Smooth muscle cell (in vitro differentiated cells): Measurements from ENCODE around the gene APOL5. TPM values are rescaled to one million over a fixed set of nuclear protein-coding genes. Genes with fewer than 3 reads are reported as not detected.

ENCODE experiments used
- DNase-seq: peaks from one replicate; lab custom pipeline; 2025; ENCODE audit not compliant: unreplicated experiment; lab: John Stamatoyannopoulos, UW
- H2AFZ ChIP-seq: fragments of 200-600 bp; sonication (generic); 2 replicates; pipeline ENCODE4 v1.6.0; 2016; ENCODE audit warnings: antibody characterized with exemption, low read depth, mild to moderate bottlenecking
- H3F3A ChIP-seq: fragments of 200-600 bp; sonication (generic); 2 replicates; pipeline ENCODE4 v1.6.0; 2017; ENCODE audit warnings: antibody characterized with exemption, low read depth
- H3K27ac ChIP-seq: fragments of 200-600 bp; sonication (generic); 2 replicates; pipeline ENCODE4 v1.5.1; 2016; ENCODE audit warnings: low read depth, mild to moderate bottlenecking
- H3K27me3 ChIP-seq: fragments of 200-600 bp; sonication (generic); 2 replicates; pipeline ENCODE4 v1.6.1; 2016; ENCODE audit warnings: low read depth, mild to moderate bottlenecking
- H3K36me3 ChIP-seq: fragments of 200-600 bp; sonication (generic); 2 replicates; pipeline ENCODE4 v1.5.1; 2016; ENCODE audit warnings: low read depth
- H3K4me1 ChIP-seq: fragments of 200-600 bp; sonication (generic); 2 replicates; pipeline ENCODE4 v1.5.1; 2016; ENCODE audit warnings: low read depth
- H3K4me2 ChIP-seq: fragments of 200-600 bp; sonication (generic); 2 replicates; pipeline ENCODE4 v1.6.0; 2016; ENCODE audit warnings: mild to moderate bottlenecking
- H3K4me3 ChIP-seq: fragments of 200-600 bp; sonication (generic); 2 replicates; pipeline ENCODE4 v1.5.1; 2016; ENCODE audit warnings: mild to moderate bottlenecking
- H3K79me2 ChIP-seq: fragments of 200-600 bp; sonication (generic); 2 replicates; pipeline ENCODE4 v1.6.0; 2016; ENCODE audit warnings: low read depth, mild to moderate bottlenecking
- H3K9ac ChIP-seq: fragments of 200-600 bp; sonication (generic); 2 replicates; pipeline ENCODE4 v1.6.0; 2016; ENCODE audit warnings: low read depth
- H3K9me3 ChIP-seq: fragments of 200-600 bp; sonication (generic); replicated peaks from 2 replicates; pipeline ENCODE4 v1.5.1; 2016; ENCODE audit warnings: low read depth
- H4K20me1 ChIP-seq: fragments of 200-600 bp; sonication (generic); 2 replicates; pipeline ENCODE4 v1.6.0; 2016; ENCODE audit warnings: low read depth
- CTCF ChIP-seq: fragments of 200-600 bp; sonication (generic); IDR thresholded peaks from 2 replicates; pipeline ENCODE4 v1.5.1; 2017; ENCODE audit warnings: borderline replicate concordance, mild to moderate bottlenecking, antibody characterized with exemption; ENCODE audit not compliant: insufficient read depth, poor library complexity, severe bottlenecking
- WGBS: methylation state at CpG from one replicate; pipeline ENCODE4 v1.1.7; 2016; ENCODE audit warnings: low lambda C conversion rate; 5-methylcytosine and 5-hydroxymethylcytosine counted together
- polyA plus RNA-seq: library from polyadenylated mRNA; unstranded; fragments of >200 nt; fragmentation: Nextera tagmentation; extraction: Ambion mirVana; gene quantifications from 2 replicates; pipeline ENCODE4 v1.2.1, GENCODE V29; 2016
- total RNA-seq: library from RNA; depleted of rRNA; stranded (reverse); fragments of >200 nt; gene quantifications from 2 replicates; pipeline ENCODE4 v1.2.3, GENCODE V29; 2014

The APOL5 gene
- total and polyA plus RNA-seq, 2 experiments from 2014 or later, result not detected

- H2AFZ ChIP-seq, result no peak overlapping the region
- H3K36me3 ChIP-seq, result no peaks in the 10 kb centered on the region
- H4K20me1 ChIP-seq, result peaks cover 44% of the 10 kb centered on the region
- no peaks in the 10 kb centered on the region for H3F3A ChIP-seq
- no peaks in the 10 kb centered on the region for H3K27me3 ChIP-seq
- no peak overlapping the region for H3K4me2 ChIP-seq
- no peak for TF ChIP-seq CTCF
- peaks cover 41% of the 10 kb centered on the region for H3K79me2 ChIP-seq
- no peaks in the 10 kb centered on the region for H3K9me3 ChIP-seq
- H3K4me3 ChIP-seq, result no peak overlapping the region
- H3K27ac ChIP-seq, result no peak overlapping the region
- no peak for DNase-seq
- peaks cover 19% of the 10 kb centered on the region for H3K4me1 ChIP-seq
- no peak overlapping the region for H3K9ac ChIP-seq
Measured at GRCh38 chr22:35769974-35770373, 52.3 kb downstream of the APOL5 start.

GRCh38 chr22:35775339-35775738 lies 57.7 kb downstream of the APOL5 start:
- H3K79me2 ChIP-seq, result peaks cover 40% of the 10 kb centered on the region
- DNase-seq, result no peak
- no peaks in the 10 kb centered on the region for H3K27me3 ChIP-seq
- H3K36me3 ChIP-seq, result no peaks in the 10 kb centered on the region
- no peak overlapping the region for H3K4me3 ChIP-seq
- H4K20me1 ChIP-seq, result peaks cover 73% of the 10 kb centered on the region
- no peaks in the 10 kb centered on the region for H3F3A ChIP-seq
- no peak overlapping the region for H3K9ac ChIP-seq
- no peak overlapping the region for H3K4me2 ChIP-seq
- H2AFZ ChIP-seq, result no peak overlapping the region
- 100% methylated on average over 2 of the region's 2 CpGs for WGBS
- peaks cover 3% of the 10 kb centered on the region for H3K4me1 ChIP-seq
- no peaks in the 10 kb centered on the region for H3K9me3 ChIP-seq
- no peak for TF ChIP-seq CTCF
- no peak overlapping the region for H3K27ac ChIP-seq

GRCh38 chr22:35777335-35777975 lies 59.8 kb downstream of the APOL5 start:
- DNase-seq, result no peak
- Histone ChIP-seq H3K36me3 (no peaks in the 10 kb centered on the region), H3K27ac (peak overlapping the region; percentile 71), H2AFZ (no peak overlapping the region), H3K4me2 (peak overlapping the region; percentile 73), H3K79me2 (peaks cover 48% of the 10 kb centered on the region), H3K27me3 (no peaks in the 10 kb centered on the region), H4K20me1 (peaks cover 87% of the 10 kb centered on the region), H3K4me3 (no peak overlapping the region), H3K9me3 (no peaks in the 10 kb centered on the region), H3F3A (no peaks in the 10 kb centered on the region), H3K9ac (no peak overlapping the region), H3K4me1 (peaks cover 3% of the 10 kb centered on the region)
- WGBS, result 29% methylated on average over 4 of the region's 4 CpGs
- no peak for TF ChIP-seq CTCF

Other genes with a start within 250 kb of the APOL5 start
- gene RASD2, start 177.0 kb upstream of the APOL5 start, total RNA-seq, result 0.27 TPM in 1 of 2 replicates, not detected in the other
- 0.86 TPM in 1 of 2 replicates, not detected in the other for gene RASD2, start 177.0 kb upstream of the APOL5 start, polyA plus RNA-seq
- gene MB, start 100.5 kb upstream of the APOL5 start, total RNA-seq, result not detected in 2 replicates
- 0.14 and 0.53 TPM in 2 replicates for gene MB, start 100.5 kb upstream of the APOL5 start, polyA plus RNA-seq
- 0.76 and 0.99 TPM in 2 replicates for gene APOL6, start 69.4 kb upstream of the APOL5 start, total RNA-seq
- gene APOL6, start 69.4 kb upstream of the APOL5 start, polyA plus RNA-seq, result 0.18 and 0.23 TPM in 2 replicates